ENCODE data around the gene NOD2.

The NOD2 gene

GRCh38 chr16:50675686-50676610 is 17.5 kb upstream of the NOD2 start:
- in situ Hi-C loops (cut with HindIII; ENCODE audit: low pct_unique_long_range_greater_than_20kb, low sequenced_read_pairs) = no loop called here
- DNase-seq (ENCODE audit: low read depth in 1 of 2, low spot score in 1 of 2) = peak in 1 of 2 experiments; percentile 69
- TF ChIP-seq JUND (IDR thresholded peaks at IDR 0.05; ENCODE audit: low read depth) = no peak

DNA sequence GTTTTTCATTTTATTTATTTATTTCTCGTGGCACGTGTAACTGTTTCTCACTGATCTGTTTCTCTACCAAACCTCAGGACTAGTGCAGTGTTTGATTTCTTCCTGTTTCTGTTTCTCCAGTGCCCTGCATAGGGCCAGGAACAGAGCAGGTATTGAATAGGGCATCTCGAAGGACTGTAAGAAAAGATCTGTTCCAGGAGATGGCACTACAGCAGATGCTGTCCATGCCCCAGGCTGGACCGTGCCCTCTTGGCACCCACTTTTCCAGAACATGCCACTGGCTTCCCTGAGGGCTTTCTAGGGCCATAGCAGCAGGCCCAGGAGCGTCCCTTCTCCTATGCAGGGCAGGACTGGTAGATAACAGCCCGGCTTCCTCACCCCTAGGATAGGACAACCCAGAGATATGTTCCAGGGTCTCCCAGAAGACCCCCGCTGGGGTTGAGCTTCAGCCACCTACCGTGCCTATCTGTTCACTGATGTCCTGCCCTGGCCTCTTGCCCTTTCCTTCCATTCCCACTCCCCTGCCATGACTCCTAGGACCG is 16.7 kb upstream of the NOD2 start:
- in situ Hi-C loops (cut with HindIII; ENCODE audit: low pct_unique_long_range_greater_than_20kb, low sequenced_read_pairs) = no loop called here
- peak in 1 of 2 experiments; percentile 42 for DNase-seq (ENCODE audit: low read depth in 1 of 2, low spot score in 1 of 2)
- no peak for TF ChIP-seq JUND (IDR thresholded peaks at IDR 0.05; ENCODE audit: low read depth)

DNA sequence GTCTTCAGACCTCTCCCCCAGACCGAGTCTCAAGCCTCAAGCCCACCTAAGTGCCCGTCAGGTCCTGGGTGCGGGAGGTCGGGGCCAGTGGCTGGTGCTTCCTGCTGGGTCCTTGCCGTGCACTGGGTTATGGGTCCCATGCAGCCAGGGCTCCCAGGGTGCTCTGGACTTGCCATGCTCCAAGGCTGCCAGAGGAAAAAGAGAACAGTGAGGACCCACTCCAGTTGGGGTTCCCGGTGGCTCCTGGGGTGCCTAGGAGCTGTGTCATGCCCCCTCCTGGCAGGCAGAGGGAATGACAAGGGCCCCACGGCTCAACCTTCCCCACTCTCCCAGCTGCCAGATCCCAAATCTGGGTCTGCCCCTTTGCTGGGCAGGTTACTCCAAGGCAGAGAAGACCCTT is 16.1 kb upstream of the NOD2 start:
- DNase-seq (ENCODE audit: low read depth in 1 of 2, low spot score in 1 of 2) = no peak
- in situ Hi-C loops (cut with HindIII; ENCODE audit: low pct_unique_long_range_greater_than_20kb, low sequenced_read_pairs) = no loop called here
- TF ChIP-seq JUND (IDR thresholded peaks at IDR 0.05; ENCODE audit: low read depth) = no peak

DNA sequence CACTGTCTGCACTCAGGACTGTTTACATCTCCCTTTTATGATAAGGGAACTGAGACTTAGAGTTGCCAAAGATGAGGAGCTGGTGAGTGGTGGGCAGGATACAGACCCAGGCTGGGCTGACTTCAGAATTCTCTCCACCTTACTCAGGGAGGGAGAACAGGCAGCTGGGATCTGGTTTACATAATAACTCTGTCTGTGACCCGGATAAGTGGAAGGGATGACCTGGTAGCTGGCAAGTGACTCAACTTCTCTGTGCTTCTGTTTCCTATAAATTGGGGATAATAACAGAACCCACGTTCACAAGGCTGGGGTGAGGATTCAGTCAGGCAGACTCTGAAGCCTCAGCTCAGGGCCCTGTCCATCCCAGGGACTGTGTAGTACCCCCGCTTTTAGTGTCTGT is 14.9 kb upstream of the NOD2 start:
- TF ChIP-seq JUND (IDR thresholded peaks at IDR 0.05; ENCODE audit: low read depth) = no peak
- DNase-seq (ENCODE audit: low read depth in 1 of 2, low spot score in 1 of 2) = no peak
- in situ Hi-C loops (cut with HindIII; ENCODE audit: low pct_unique_long_range_greater_than_20kb, low sequenced_read_pairs) = no loop called here

DNA sequence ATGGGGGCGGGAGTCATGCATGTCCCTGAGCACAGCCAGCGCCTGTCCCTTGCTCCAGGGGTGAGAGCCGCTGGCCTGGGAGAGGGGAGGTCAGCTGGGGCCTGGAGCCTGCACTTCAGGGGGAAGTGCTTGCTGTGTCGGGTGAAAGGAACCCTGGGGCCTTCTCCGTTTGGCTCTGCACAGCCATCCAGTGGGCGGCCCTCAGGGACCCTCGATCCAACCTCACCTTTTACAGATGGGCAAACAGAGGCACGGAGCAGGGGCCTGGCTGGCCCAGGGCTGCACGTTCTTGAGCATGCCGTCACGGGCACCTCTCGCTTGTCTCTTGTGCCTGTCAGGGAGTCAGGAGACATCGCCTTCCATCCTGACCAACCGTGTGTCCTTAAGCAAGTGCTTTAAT is 14.1 kb upstream of the NOD2 start:
- DNase-seq (ENCODE audit: low read depth in 1 of 2, low spot score in 1 of 2) = no peak
- no peak for TF ChIP-seq JUND (IDR thresholded peaks at IDR 0.05; ENCODE audit: low read depth)
- in situ Hi-C loops (cut with HindIII; ENCODE audit: low pct_unique_long_range_greater_than_20kb, low sequenced_read_pairs) = no loop called here

DNA sequence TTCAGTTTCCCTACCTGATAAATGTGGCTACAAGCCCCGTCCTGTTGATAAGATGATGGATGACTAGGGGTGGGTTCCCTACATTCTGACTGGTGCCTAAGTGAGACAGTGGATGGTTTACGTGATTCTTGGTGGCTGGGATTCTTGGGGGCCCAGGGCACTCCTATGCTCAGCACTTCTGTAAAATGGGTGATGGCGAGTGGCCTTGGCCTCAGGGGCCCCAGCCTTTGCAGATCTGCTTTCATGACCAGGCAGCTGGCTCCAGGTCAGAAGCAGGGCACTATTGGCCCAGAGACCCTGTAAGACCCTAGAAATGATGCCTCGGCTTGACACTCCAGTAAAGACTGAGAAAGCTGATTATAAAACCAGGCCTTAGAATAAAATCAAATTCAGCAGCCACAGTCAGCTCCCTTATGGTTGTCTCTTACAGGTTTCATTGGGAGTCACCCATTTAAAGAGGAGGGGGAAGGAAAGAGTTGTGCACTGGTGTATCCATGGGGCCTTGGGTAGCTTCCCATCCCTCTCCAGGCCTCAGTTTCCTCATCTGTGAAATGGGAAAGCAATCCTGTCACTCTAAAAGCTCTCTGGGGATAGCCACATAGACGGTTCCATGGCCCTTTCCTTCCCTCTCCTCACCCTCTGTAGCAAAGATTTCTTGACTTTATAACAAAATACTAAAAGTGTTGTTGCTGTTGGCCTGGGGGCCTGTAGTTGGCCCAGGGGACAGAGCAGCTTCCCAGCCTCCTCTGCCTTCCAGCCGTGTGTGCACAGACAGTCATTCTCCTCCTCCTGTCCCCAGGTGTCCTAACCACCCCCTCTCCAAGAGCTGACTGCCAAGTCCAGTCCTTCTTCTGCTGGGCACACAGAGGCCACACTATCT is 13.5 kb upstream of the NOD2 start:
- in situ Hi-C loops (cut with HindIII; ENCODE audit: low pct_unique_long_range_greater_than_20kb, low sequenced_read_pairs) = no loop called here
- TF ChIP-seq JUND (IDR thresholded peaks at IDR 0.05; ENCODE audit: low read depth) = no peak
- no peak for DNase-seq (ENCODE audit: low read depth in 1 of 2, low spot score in 1 of 2)

GRCh38 chr16:50680556-50680893 is 12.9 kb upstream of the NOD2 start:
- DNase-seq (ENCODE audit: low read depth in 1 of 2, low spot score in 1 of 2) = no peak
- TF ChIP-seq JUND (IDR thresholded peaks at IDR 0.05; ENCODE audit: low read depth) = no peak
- in situ Hi-C loops (cut with HindIII; ENCODE audit: low pct_unique_long_range_greater_than_20kb, low sequenced_read_pairs) = no loop called here

- in situ Hi-C loops (cut with HindIII; ENCODE audit: low pct_unique_long_range_greater_than_20kb, low sequenced_read_pairs) = no loop called here
- TF ChIP-seq JUND (IDR thresholded peaks at IDR 0.05; ENCODE audit: low read depth) = no peak
- DNase-seq (ENCODE audit: low read depth in 1 of 2, low spot score in 1 of 2) = no peak
These were observed 12.2 kb upstream of the NOD2 start, which contains the start of gene SNX20 for GRCh38 chr16:50681021-50681885. Gene SNX20 (minus strand): TSS chr16:50681312. CDS start chr16:50677526, 3,786 bp downstream.

GRCh38 chr16:50683689-50684374 is 9.6 kb upstream of the NOD2 start:
- DNase-seq (ENCODE audit: low read depth in 1 of 2, low spot score in 1 of 2) = no peak
- TF ChIP-seq JUND (IDR thresholded peaks at IDR 0.05; ENCODE audit: low read depth) = no peak
- in situ Hi-C loops (cut with HindIII; ENCODE audit: low pct_unique_long_range_greater_than_20kb, low sequenced_read_pairs) = no loop called here

GRCh38 chr16:50684823-50685461 is 8.5 kb upstream of the NOD2 start:
- in situ Hi-C loops (cut with HindIII; ENCODE audit: low pct_unique_long_range_greater_than_20kb, low sequenced_read_pairs) = no loop called here
- no peak for TF ChIP-seq JUND (IDR thresholded peaks at IDR 0.05; ENCODE audit: low read depth)
- DNase-seq (ENCODE audit: low read depth in 1 of 2, low spot score in 1 of 2) = no peak

GRCh38 chr16:50685462-50686063 is 7.8 kb upstream of the NOD2 start:
- in situ Hi-C loops (cut with HindIII; ENCODE audit: low pct_unique_long_range_greater_than_20kb, low sequenced_read_pairs) = no loop called here
- TF ChIP-seq JUND (IDR thresholded peaks at IDR 0.05; ENCODE audit: low read depth) = no peak
- no peak for DNase-seq (ENCODE audit: low read depth in 1 of 2, low spot score in 1 of 2)

All from T47D (cell line).